HG02981 (cell line): ENCODE data around the gene CADM1.

ENCODE experiments used
- ATAC-seq: cut with Tn5 transposase; IDR thresholded peaks from one replicate; pipeline ENCODE4 v1.9.1; 2021; ENCODE audit warnings: mild to moderate bottlenecking, moderate library complexity; ENCODE audit not compliant: unreplicated experiment

CADM1 gene

DNA sequence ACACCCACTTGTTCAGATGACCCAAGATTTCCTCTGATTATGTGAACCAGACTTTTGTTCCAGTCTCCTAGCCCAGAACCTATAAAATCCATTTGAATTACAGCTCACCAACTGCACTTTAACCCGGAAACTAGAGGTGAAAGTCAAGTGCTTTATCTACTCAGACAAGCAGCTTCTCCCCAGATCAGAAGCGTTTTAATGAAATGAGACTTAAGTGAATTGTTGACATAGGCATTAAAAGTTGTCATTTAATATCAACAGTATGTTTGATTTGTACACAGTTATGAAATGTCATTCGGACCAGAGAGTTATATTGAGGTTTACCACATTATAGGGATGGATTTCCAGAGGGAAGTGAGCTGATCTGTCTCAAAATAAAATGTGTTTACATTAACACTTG, 52.0 kb downstream of the CADM1 start:
- ATAC-seq = no peak

DNA sequence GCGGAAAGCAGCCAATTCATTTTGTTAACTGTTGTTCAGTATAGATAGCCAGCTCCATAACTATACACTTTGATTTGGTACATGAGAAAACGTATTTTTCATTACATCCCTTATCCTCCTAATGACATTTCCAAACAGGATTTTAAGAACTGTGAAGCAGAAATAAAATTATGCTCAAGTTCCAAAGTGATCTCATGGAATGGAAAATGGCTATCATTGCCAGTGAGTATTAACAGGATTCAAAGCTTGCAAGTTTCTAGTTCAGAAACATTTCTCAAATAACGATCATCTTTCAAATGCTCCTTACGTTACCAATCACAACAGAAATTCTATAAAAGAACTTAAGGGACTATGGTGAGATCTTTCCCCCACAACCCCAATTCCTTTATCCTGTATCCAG, 53.7 kb downstream of the CADM1 start:
- ATAC-seq = no peak

DNA sequence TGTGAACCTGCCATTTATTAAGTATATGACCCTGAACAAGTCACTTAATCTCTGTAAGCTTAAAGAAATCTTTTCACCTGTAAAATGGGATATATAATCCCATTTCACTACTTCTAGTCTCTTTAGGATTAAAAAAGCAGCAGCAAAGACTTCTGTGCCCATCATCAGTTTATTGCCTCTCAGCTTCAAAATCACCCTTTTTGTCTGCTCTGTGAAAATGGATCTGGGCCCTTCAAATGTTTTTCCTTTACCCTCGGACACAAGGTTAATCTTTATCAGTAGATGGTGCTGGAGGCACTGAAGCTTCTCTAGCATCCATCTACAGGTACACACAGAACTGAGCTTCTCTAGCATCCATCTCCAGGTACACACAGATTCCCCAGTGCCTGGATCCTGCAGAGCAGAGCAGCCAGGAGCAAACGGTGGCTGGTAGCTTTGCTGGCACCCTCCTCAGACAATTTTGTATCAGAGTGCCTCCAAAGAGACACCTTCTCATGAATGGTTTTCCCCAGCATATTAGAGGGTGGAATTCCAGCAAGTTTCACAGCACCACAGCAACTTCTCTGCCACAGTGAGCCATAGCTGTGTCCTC, 56.8 kb downstream of the CADM1 start:
- ATAC-seq = no peak

DNA sequence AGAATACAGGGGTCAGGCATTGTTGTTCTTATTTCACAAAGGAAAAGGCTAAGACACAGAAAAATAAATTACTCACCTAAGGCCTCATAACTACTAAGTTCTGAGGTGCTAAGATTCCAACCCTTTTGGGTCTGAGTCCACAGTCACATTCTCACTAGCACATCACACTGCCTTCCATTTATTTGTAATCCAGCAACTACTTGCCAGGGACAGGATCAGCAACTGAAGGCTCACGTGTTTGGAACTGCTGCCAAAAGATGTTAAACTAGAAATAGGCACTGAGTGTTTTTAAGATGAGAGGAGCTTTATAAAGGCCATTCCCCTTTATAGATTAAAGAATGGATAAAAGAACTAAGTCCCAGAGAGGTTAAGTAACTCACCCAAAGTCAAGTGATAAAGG, 58.0 kb downstream of the CADM1 start:
- no peak for ATAC-seq

DNA sequence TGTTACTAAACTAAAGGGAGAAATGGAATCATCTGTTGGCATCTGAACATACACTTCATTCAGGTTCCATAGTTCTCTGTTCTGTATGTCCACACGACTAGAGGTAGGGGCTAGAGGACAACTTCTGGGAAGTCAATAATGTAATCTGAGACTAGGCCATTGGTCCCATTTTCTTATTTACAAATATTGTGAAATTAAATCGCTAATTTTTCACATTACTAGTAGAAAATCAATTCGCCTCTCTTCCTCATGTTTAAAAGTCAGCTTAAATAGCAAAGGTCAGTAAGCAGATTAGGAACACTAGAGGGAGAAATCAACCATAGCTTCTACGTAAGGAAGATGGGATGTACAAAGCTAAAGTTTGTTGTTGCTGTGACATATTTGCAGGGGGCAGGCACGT, 59.7 kb downstream of the CADM1 start:
- no peak for ATAC-seq

DNA sequence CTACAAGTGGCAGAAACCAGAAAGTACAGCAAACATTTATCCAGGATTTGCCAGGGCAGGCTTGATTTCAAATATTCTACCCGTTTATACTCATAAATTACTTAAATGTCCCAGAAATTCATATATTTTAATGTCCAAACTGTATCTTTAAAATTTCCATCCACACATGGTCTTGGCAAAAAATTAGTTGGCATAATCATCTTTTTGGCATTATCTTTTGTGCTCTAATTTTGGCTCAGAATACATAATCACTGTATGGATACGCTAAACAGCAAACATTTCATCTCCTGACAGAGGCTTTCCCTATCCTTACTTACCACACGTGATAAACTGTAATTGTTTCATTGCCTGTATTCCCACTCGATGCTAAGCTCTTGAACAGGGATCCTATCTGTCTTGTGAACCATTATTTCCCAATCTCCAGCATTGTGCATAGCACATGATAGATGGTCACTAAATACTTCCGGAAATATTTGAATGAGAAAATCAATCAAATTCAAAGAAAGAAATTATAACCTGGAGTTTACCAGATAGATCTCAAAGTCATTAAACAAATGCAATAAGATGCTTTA, 64.2 kb downstream of the CADM1 start:
- no peak for ATAC-seq

DNA sequence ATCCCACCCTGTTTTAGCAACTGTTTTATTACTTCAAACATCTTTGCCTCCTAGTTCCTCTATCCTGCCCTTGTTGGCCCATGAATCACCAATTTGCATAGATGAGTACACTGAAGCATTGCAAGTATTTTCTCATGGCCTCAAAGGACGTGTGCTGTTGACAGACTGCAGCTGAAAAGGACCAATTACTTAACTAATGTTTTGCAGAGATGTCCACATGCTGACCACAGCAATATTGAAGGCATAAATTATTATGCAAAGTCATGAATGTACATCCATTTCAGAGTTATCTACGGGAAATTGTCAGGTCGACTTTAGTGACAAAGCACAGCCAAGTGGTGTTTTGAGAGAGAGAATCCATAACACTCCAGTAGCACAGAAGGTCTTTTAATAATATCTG, 64.8 kb downstream of the CADM1 start:
- no peak for ATAC-seq

DNA sequence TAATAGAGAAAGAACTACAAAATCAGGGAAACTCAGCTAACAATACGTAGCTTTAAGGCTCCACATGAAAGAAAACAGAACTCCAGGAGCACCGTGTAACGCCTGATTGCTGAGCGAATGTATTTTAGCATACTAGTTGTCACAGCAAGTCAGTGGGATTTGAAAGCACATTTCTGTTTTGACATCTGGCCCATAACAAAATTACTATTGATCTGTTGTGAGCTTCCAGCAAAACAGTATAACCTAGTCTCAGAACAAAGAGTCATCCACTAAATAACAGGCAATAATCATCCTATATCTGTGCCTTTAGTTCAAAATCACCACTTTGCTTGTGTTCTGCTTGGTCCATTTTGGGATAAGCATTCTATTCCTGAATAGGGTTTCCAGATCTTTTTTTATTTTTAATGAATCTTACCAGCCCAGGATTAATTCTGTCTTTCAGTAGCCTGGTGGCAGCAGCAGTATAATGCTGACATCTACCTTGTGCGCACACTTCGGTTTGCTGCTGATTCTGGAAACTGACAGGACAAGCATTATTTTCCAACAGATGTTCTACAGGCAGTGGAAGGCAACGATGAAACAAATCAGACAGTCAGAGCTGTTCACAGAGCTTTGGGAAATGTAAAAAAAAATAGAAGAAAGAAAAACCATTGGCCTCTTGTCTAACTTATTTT, 66.2 kb downstream of the CADM1 start:
- no peak for ATAC-seq

DNA sequence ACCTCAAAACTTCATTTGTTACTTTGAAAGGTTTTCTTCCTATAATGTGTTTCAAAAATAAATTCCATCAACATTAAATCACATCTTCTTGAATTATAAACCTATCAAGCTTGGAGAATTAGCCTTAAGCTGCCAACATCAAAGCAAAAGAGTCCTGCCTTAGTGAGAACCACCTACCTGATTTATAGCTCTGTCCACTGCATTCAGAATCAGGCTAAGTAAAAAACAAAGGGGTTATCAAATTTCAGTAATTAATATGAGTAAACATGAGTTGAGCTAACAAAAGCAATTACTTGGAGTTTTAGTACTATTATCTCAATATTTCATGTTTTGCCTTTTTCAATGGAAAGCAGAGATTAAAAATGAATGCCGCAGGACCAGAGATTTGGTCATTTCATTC, 73.9 kb downstream of the CADM1 start:
- no peak for ATAC-seq

DNA sequence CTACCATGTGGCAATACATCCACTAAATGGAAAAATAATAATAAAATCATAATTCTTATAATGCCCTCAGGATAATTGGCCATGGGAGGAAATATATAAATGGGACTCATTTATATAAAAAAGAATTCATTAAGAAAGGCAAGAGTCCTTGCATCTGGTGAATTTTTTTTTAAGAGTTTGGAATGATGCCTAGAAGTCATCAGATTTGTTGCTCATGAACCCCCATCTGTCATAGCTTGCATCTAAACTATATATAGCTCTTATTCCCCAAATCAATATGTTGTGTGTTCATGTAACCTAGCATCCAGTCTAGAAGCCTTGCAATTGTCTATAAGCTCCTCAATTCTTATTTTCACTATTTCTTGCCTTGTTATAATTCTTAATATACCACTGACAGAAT, 75.9 kb downstream of the CADM1 start:
- ATAC-seq = no peak

DNA sequence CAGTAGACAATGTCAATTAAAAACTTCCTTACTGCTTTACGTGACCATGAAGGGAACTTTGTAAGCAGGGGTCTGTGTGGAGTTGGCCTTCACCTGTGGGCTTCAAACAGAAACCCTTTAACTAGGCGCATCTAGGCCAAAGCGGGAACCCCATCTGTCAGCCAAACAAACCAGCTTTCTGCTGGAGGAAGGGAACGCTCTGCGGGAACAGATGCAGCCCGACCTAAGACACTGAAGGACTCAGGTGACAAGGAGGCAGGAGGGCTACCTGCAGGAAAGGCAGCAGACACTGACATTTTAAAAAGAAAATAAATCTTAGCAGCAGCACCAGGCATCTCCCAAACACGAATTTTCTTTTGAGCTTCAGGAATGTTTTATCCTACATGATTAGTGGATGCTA, 78.4 kb downstream of the CADM1 start:
- ATAC-seq = no peak

DNA sequence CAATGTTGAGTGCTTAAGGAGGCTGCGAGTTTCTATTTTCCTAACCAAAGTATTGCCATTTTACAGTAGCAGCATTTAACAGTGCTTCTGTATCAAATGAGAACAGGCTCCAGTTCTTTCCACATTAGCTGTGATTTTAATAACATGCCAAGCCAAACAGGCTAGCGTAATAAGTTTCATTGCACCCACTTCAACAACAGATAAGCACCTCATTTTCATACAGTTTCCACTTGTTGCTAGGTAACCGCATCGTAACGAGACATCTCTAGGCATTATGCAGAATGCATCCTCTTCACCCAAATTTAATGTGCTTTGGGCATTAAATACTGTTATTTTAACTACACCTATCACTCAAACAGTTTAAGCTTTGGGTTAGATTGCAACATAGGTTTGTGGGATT, 79.0 kb downstream of the CADM1 start:
- no peak for ATAC-seq

DNA sequence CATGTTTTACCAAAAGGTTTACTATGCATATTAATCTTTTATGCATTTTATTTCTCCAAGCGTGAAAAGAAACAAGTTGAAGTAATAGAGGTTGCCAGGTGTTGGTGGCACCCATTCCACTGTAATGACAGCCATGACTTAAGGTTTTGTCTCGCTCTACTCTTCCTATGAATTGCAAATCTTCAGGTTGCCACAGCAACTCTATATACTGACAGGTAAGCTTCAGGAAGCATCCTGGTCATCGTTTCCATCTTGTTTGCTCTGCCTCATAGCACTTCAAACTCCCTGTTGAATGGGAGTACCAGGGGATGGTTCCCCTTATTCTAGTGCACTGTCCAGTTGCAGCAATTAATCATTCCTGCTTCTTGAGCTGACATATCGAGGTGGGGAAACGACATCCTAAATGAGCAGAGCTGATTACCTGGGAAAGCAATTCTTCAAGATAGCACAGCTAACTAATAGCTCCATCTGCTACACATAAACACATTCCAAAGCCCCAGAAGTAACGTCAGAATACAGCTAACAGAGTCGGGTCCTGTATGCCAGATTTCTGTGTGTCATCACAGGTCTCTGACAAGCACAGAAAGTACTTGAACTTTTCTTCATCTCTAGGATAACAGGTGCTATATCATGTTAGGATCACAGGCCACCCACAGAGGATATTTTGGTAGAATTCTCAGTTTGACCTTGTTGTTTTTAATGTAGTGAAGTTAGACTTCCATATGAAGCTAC, 80.3 kb downstream of the CADM1 start:
- ATAC-seq = no peak

DNA sequence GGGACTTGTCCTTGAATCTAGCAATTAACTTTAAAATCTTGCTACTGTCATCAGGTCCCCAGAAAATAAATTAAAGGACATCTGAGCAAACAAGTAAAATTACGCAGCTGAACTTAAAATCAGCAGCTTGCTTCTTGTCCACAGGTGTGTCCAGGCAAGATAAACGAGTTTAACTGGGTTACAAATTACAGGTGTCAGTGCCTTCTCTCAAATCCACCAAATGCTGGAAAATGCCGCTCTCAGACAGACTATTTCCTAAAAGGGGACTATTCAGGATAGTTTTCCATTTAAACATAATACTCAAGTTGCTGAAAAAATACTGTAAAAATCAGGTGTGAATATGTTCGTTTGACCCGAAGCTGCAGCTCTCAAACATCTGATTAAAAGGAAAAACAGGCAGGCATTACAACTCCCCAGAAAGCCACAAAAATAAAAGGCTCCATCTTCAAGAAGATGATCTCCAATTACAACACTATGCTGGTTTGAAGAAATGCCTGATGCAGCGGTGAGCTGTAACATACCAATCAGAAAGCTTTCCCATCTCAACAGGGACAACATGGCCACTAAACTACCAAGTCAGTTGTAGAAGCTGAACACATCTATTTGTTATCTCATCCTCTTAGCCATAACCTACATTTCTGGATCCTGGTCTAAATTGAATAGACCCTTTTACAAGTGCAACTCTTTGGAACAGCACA, 82.1 kb downstream of the CADM1 start:
- no peak for ATAC-seq

DNA sequence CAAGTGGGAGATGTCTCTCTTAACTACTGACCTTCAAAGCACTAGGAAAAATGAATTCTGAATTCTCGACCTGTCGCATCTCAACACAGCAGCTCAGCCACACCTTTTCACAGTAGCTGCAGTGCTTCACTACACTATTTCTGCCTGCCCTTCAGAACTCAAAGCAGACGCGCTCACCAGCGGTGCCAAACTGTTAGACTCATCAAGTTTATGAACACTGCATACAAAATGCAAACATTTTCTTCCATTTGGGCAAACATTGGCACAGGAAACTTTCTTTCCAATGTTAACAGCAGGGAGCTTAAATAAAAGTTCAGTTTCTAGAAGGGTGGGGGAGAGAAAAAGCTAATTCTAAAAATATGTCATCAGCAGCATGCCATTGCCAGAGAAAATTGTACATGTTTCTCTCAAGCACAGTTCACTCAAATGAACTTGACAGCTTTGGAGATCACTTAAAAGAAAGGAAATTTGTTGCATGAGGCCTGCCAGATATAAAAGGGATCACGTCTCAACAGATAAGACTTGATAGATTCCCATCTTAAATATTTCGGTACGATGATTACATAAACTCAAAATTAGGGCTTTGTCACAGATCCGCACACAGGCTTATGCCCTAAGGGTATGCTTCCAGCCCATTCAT, 82.7 kb downstream of the CADM1 start:
- no peak for ATAC-seq

DNA sequence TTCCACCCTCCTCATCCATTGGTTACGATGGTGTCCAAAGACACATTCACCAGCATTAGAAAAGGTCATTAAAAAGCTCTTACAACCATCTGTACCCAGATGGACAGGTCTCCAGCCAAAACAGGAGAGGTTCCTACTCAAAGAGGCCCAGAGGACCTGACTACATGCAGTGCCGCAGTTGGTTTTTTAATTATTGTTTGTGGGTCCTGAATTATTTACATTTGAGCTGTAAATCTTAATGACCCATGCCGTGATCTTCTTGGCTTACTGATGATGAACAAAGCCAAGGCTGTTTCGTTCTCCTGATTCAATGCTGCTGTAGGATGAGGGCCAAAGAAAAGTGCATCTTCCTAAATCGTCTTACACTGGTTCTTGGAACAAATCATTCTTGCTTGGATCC, 83.7 kb downstream of the CADM1 start:
- ATAC-seq = no peak

DNA sequence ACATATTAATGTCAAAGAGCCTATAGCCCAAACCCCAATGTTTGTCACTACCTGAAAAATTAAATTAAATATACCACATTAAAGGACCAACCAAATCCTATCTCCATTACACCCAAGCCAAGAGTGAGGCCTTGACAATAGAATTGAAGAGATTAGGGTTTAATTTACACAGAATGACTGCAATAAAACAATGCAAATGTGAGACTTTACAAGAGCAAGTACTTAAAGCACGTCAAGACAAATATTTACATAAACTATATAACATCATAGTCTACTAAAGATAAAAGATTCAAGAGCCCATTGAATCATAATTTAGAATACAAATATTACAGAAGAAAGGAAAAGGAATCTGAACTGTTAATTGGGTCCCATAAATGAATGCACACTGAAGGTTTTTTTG, 85.6 kb downstream of the CADM1 start:
- ATAC-seq = no peak

DNA sequence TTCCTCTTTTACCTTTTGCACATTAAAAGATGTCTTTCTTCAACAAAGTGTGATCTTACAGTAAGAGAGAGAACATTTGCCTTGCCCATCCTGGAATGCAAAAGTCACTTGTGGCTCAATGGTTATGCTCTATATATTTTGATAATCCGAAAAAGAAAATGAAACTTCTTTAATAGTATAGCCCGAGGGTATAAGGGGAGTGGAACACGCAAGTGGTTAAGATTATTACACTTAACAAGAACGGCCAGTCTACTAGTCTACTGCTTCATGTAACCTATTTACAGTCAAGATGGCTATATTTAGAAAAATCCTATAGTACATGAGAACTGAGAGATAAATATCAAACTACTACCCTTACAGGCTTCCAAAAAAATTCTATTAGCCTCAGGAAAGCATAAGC, 86.1 kb downstream of the CADM1 start:
- ATAC-seq = no peak

DNA sequence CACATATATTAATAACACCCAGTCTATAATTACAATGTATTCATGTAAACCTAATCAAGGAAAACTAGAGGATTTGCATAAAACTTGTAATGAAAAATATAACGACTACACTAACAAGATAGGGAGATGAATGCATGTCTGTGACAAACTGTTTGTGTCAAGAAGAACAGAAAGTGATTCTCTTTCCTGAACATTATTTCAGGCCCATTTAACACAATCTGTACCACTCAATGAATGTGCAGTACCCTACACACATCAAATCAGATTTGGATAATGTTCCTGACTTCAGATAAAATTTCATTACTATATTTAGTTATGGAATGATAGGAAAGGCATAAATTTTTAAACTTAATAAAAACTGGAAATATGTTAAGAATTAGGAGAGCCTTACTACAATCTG, 93.1 kb downstream of the CADM1 start:
- ATAC-seq = no peak

DNA sequence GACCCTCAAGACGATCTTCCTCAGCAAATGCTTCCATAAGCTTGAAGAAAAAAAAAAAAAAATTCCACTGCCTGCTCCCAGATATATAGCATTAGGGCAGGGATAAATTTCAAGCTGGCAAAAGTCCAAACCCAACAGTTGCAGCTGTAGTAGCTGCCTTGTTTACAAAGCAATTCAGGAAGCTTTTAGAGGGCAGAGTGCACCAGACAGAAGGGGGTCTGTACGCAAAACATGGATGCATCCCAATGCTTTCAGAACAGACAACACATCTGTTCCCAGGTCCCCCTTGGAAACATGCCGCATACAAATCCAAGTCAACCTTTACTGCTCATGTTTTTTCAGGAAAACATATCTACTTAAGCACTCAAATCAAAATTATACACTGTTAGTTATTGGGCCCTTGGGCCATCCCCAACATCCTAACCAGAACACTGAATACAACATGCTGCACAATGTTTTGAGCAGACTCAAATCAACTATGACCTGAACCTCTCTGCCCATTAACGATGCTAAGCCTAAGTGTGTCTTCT, 94.5 kb downstream of the CADM1 start:
- ATAC-seq = no peak
